HFFc6 (cell line): ENCODE results near the gene RUNX1. TPM values are rescaled to one million over a fixed set of nuclear protein-coding genes. Genes with fewer than 3 reads are reported as not detected.
A peak's percentile ranks its signal among the peaks of the same experiment; 100 is the strongest.

Source experiments
- DNase-seq: peaks from one replicate; pipeline ENCODE4 v3.0.0-alpha.2; 2018
- H3K27ac Mint-ChIP-seq: 2 replicates; pipeline ENCODE4 v1.8.0; 2020; ENCODE audit warnings: mild to moderate bottlenecking, mixed read lengths
- H3K27me3 Mint-ChIP-seq: 2 replicates; pipeline ENCODE4 v1.8.0; 2021; ENCODE audit warnings: mild to moderate bottlenecking, moderate library complexity, mixed read lengths; ENCODE audit not compliant: insufficient read depth
- H3K36me3 Mint-ChIP-seq: 2 replicates; pipeline ENCODE4 v1.8.0; 2021; ENCODE audit warnings: low read depth, mixed read lengths
- H3K4me1 Mint-ChIP-seq: 2 replicates; pipeline ENCODE4 v1.8.0; 2020; ENCODE audit warnings: low read depth, mixed read lengths
- H3K4me3 Mint-ChIP-seq: 2 replicates; pipeline ENCODE4 v1.8.0; 2020; ENCODE audit warnings: mild to moderate bottlenecking, moderate library complexity, mixed read lengths
- H3K9me3 Mint-ChIP-seq: 2 replicates; pipeline ENCODE4 v1.8.0; 2020; ENCODE audit warnings: mild to moderate bottlenecking, mixed read lengths
- CTCF ChIP-seq: fragments of 200-600 bp; sonication (generic); IDR thresholded peaks from 2 replicates; pipeline ENCODE4 v1.5.0; 2021; ENCODE audit warnings: antibody characterized with exemption, mild to moderate bottlenecking
- total RNA-seq, 6 experiments: library from RNA; stranded (reverse); fragmentation: NEBNext Ultra II Directional; extraction: Animal tissue kit (Norgen Biotek cat#: 25700); gene quantifications; 2 replicates in 1 of 6; 3 replicates in 5 of 6; pipeline ENCODE4 v1.2.3, GENCODE V29; 2021

RUNX1 gene
- total RNA-seq, 6 experiments from 2014 or later = 57.4 to 78.9 (median 61.3) TPM

GRCh38 chr21:34790341-34790740 lies 258.8 kb downstream of the RUNX1 start:
- TF ChIP-seq CTCF = no peak
- H3K4me3 Mint-ChIP-seq = no peak overlapping the region
- no peak overlapping the region; the same call in 1 of the 2 replicates for H3K27ac Mint-ChIP-seq
- H3K27me3 Mint-ChIP-seq = peaks cover 8% of the 10 kb centered on the region
- no peaks in the 10 kb centered on the region for H3K9me3 Mint-ChIP-seq
- DNase-seq = no peak
- H3K36me3 Mint-ChIP-seq = peaks cover 29% of the 10 kb centered on the region
- peaks cover 12% of the 10 kb centered on the region for H3K4me1 Mint-ChIP-seq

- Mint-ChIP-seq H3K9me3 (no peaks in the 10 kb centered on the region), H3K4me3 (no peak overlapping the region; the same call in 1 of the 2 replicates), H3K27me3 (peaks cover 10% of the 10 kb centered on the region), H3K4me1 (no peaks in the 10 kb centered on the region; the same call in 1 of the 2 replicates), H3K36me3 (peaks cover 17% of the 10 kb centered on the region), H3K27ac (peak overlapping the region; percentile 42; the same call in 1 of the 2 replicates)
- TF ChIP-seq CTCF = no peak
- DNase-seq = no peak
Measured at GRCh38 chr21:34788879-34789278, 260.2 kb downstream of the RUNX1 start.

- no peak for TF ChIP-seq CTCF
- no peaks in the 10 kb centered on the region for H3K9me3 Mint-ChIP-seq
- H3K4me3 Mint-ChIP-seq = no peak overlapping the region
- H3K4me1 Mint-ChIP-seq = peaks cover 11% of the 10 kb centered on the region
- peaks cover 3% of the 10 kb centered on the region for H3K36me3 Mint-ChIP-seq
- no peak overlapping the region for H3K27ac Mint-ChIP-seq
- no peak for DNase-seq
- H3K27me3 Mint-ChIP-seq = peaks cover 6% of the 10 kb centered on the region
Measured at GRCh38 chr21:34783815-34784214, 265.3 kb downstream of the RUNX1 start.

GRCh38 chr21:34782506-34783360 lies 266.4 kb downstream of the RUNX1 start:
- TF ChIP-seq CTCF = no peak
- no peak overlapping the region for H3K4me3 Mint-ChIP-seq
- H3K9me3 Mint-ChIP-seq = no peaks in the 10 kb centered on the region
- DNase-seq = no peak
- H3K36me3 Mint-ChIP-seq = no peaks in the 10 kb centered on the region
- peaks cover 6% of the 10 kb centered on the region for H3K27me3 Mint-ChIP-seq
- H3K4me1 Mint-ChIP-seq = peaks cover 11% of the 10 kb centered on the region
- H3K27ac Mint-ChIP-seq = no peak overlapping the region

GRCh38 chr21:34781526-34781925 lies 267.6 kb downstream of the RUNX1 start:
- Mint-ChIP-seq H3K9me3 (no peaks in the 10 kb centered on the region), H3K27ac (no peak overlapping the region), H3K4me3 (no peak overlapping the region), H3K27me3 (peaks cover 6% of the 10 kb centered on the region), H3K4me1 (peaks cover 11% of the 10 kb centered on the region), H3K36me3 (no peaks in the 10 kb centered on the region)
- TF ChIP-seq CTCF = no peak
- no peak for DNase-seq
